ENCODE results near the gene SEC31A.
"Not testable (repeated sequence)": the region's sequence is repeated elsewhere in the genome, so short reads cannot be mapped to it uniquely, and the experiment has no call there.

The SEC31A gene

GRCh38 chr4:82890901-82891706 lies at the start of gene SEC31A:
TSS of gene SEC31A (minus strand) at chr4:82891153. CDS start at chr4:82881936, 9,217 bp downstream.
- H3K36me3 ChIP-seq (ENCODE audit: insufficient read depth, low read length), result peaks cover 10% of the 10 kb centered on the region; the same call in 1 of the 2 replicates
- H3K9me3 ChIP-seq (ENCODE audit: control insufficient read depth, insufficient read depth, low read length), result no peaks in the 10 kb centered on the region
- H3K4me1 ChIP-seq (ENCODE audit: insufficient read depth, low read length), result no peaks in the 10 kb centered on the region
- H3K9ac ChIP-seq (ENCODE audit: low read depth, low read length), result peak within 1 kb of the TSS; percentile 94

GRCh38 chr4:82939414-82939813 lies 48.5 kb upstream of the SEC31A start:
- Histone ChIP-seq H3K9me3 (ENCODE audit: control insufficient read depth, insufficient read depth, low read length) (no peaks in the 10 kb centered on the region), H3K9ac (ENCODE audit: low read depth, low read length) (no peak overlapping the region), H3K36me3 (ENCODE audit: insufficient read depth, low read length) (peaks cover 4% of the 10 kb centered on the region; the same call in 1 of the 2 replicates), H3K4me1 (ENCODE audit: insufficient read depth, low read length) (no peaks in the 10 kb centered on the region)

GRCh38 chr4:82934441-82934840 lies 43.5 kb upstream of the SEC31A start:
- Histone ChIP-seq H3K9ac (ENCODE audit: low read depth, low read length) (no peak overlapping the region), H3K4me1 (ENCODE audit: insufficient read depth, low read length) (no peaks in the 10 kb centered on the region), H3K9me3 (ENCODE audit: control insufficient read depth, insufficient read depth, low read length) (no peaks in the 10 kb centered on the region), H3K36me3 (ENCODE audit: insufficient read depth, low read length) (peaks cover 4% of the 10 kb centered on the region; the same call in 1 of the 2 replicates)

GRCh38 chr4:82930848-82931755 lies 40.1 kb upstream of the SEC31A start:
- no peaks in the 10 kb centered on the region for H3K4me1 ChIP-seq (ENCODE audit: insufficient read depth, low read length)
- no peaks in the 10 kb centered on the region for H3K9me3 ChIP-seq (ENCODE audit: control insufficient read depth, insufficient read depth, low read length)
- no peak overlapping the region for H3K9ac ChIP-seq (ENCODE audit: low read depth, low read length)
- H3K36me3 ChIP-seq (ENCODE audit: insufficient read depth, low read length), result peaks cover 4% of the 10 kb centered on the region; the same call in 1 of the 2 replicates

GRCh38 chr4:82921795-82922194 lies 30.8 kb upstream of the SEC31A start:
- peaks cover 3% of the 10 kb centered on the region; the same call in 1 of the 2 replicates for H3K36me3 ChIP-seq (ENCODE audit: insufficient read depth, low read length)
- no peaks in the 10 kb centered on the region for H3K4me1 ChIP-seq (ENCODE audit: insufficient read depth, low read length)
- no peak overlapping the region for H3K9ac ChIP-seq (ENCODE audit: low read depth, low read length)
- H3K9me3 ChIP-seq (ENCODE audit: control insufficient read depth, insufficient read depth, low read length), result no peaks in the 10 kb centered on the region

- Histone ChIP-seq H3K4me1 (ENCODE audit: insufficient read depth, low read length) (no peaks in the 10 kb centered on the region), H3K9me3 (ENCODE audit: control insufficient read depth, insufficient read depth, low read length) (no peaks in the 10 kb centered on the region), H3K9ac (ENCODE audit: low read depth, low read length) (no peak overlapping the region), H3K36me3 (ENCODE audit: insufficient read depth, low read length) (peaks cover 4% of the 10 kb centered on the region; the same call in 1 of the 2 replicates)
Observed at GRCh38 chr4:82919386-82919785, 28.4 kb upstream of the SEC31A start.

- Histone ChIP-seq H3K4me1 (ENCODE audit: insufficient read depth, low read length) (no peaks in the 10 kb centered on the region), H3K36me3 (ENCODE audit: insufficient read depth, low read length) (peaks cover 4% of the 10 kb centered on the region; the same call in 1 of the 2 replicates), H3K9ac (ENCODE audit: low read depth, low read length) (no peak overlapping the region), H3K9me3 (ENCODE audit: control insufficient read depth, insufficient read depth, low read length) (no peaks in the 10 kb centered on the region)
Observed at GRCh38 chr4:82918091-82918490, 27.1 kb upstream of the SEC31A start.

- H3K9ac ChIP-seq (ENCODE audit: low read depth, low read length); H3K4me1 ChIP-seq (ENCODE audit: insufficient read depth, low read length); H3K9me3 ChIP-seq (ENCODE audit: control insufficient read depth, insufficient read depth, low read length); H3K36me3 ChIP-seq (ENCODE audit: insufficient read depth, low read length): not testable (repeated sequence)
Observed at GRCh38 chr4:82913968-82914367, 23.0 kb upstream of the SEC31A start.

GRCh38 chr4:82913305-82913704 lies 22.4 kb upstream of the SEC31A start:
- Histone ChIP-seq H3K9ac (ENCODE audit: low read depth, low read length) (no peak overlapping the region), H3K4me1 (ENCODE audit: insufficient read depth, low read length) (no peaks in the 10 kb centered on the region), H3K9me3 (ENCODE audit: control insufficient read depth, insufficient read depth, low read length) (no peaks in the 10 kb centered on the region), H3K36me3 (ENCODE audit: insufficient read depth, low read length) (peaks cover 4% of the 10 kb centered on the region; the same call in 1 of the 2 replicates)

- Histone ChIP-seq H3K9me3 (ENCODE audit: control insufficient read depth, insufficient read depth, low read length) (no peaks in the 10 kb centered on the region), H3K36me3 (ENCODE audit: insufficient read depth, low read length) (0 out of 2 replicates have a peak, but pooled peaks cover 3% of the 10 kb centered on the region)
Observed at GRCh38 chr4:82909326-82909725, 18.4 kb upstream of the SEC31A start.

GRCh38 chr4:82906469-82906868 lies 15.5 kb upstream of the SEC31A start:
- Histone ChIP-seq H3K36me3 (ENCODE audit: insufficient read depth, low read length) (0 out of 2 replicates have a peak, but pooled peaks cover 3% of the 10 kb centered on the region), H3K9me3 (ENCODE audit: control insufficient read depth, insufficient read depth, low read length) (no peaks in the 10 kb centered on the region), H3K9ac (ENCODE audit: low read depth, low read length) (no peak overlapping the region)

More at GRCh38 chr4:82909326-82909725, 18.4 kb upstream of the SEC31A start:
- Histone ChIP-seq H3K9ac (ENCODE audit: low read depth, low read length) (no peak overlapping the region), H3K4me1 (ENCODE audit: insufficient read depth, low read length) (no peaks in the 10 kb centered on the region)

GRCh38 chr4:82905205-82905604 lies 14.3 kb upstream of the SEC31A start:
- Histone ChIP-seq H3K36me3 (ENCODE audit: insufficient read depth, low read length) (0 out of 2 replicates have a peak, but pooled peaks cover 3% of the 10 kb centered on the region), H3K4me1 (ENCODE audit: insufficient read depth, low read length) (no peaks in the 10 kb centered on the region), H3K9me3 (ENCODE audit: control insufficient read depth, insufficient read depth, low read length) (no peaks in the 10 kb centered on the region), H3K9ac (ENCODE audit: low read depth, low read length) (no peak overlapping the region)

More at GRCh38 chr4:82906469-82906868, 15.5 kb upstream of the SEC31A start:
- no peaks in the 10 kb centered on the region for H3K4me1 ChIP-seq (ENCODE audit: insufficient read depth, low read length)

- 0 out of 2 replicates have a peak, but pooled peaks cover 3% of the 10 kb centered on the region for H3K36me3 ChIP-seq (ENCODE audit: insufficient read depth, low read length)
Observed at GRCh38 chr4:82903737-82904136, 12.8 kb upstream of the SEC31A start.

GRCh38 chr4:82901183-82901718 lies 10.3 kb upstream of the SEC31A start:
- peaks cover 12% of the 10 kb centered on the region for H3K36me3 ChIP-seq (ENCODE audit: insufficient read depth, low read length)
- H3K4me1 ChIP-seq (ENCODE audit: insufficient read depth, low read length), result no peaks in the 10 kb centered on the region

More at GRCh38 chr4:82903737-82904136, 12.8 kb upstream of the SEC31A start:
- Histone ChIP-seq H3K9me3 (ENCODE audit: control insufficient read depth, insufficient read depth, low read length) (no peaks in the 10 kb centered on the region), H3K9ac (ENCODE audit: low read depth, low read length) (no peak overlapping the region), H3K4me1 (ENCODE audit: insufficient read depth, low read length) (no peaks in the 10 kb centered on the region)

More at GRCh38 chr4:82901183-82901718, 10.3 kb upstream of the SEC31A start:
- Histone ChIP-seq H3K9ac (ENCODE audit: low read depth, low read length) (peak overlapping the region; percentile 81), H3K9me3 (ENCODE audit: control insufficient read depth, insufficient read depth, low read length) (no peaks in the 10 kb centered on the region)

All from ES-I3 (cell line).